Measurements from ENCODE around the gene NPRL2.
A peak's percentile ranks its signal among the peaks of the same experiment; 100 is the strongest.

The NPRL2 gene

GRCh38 chr3:50342813-50343633, 7.6 kb downstream of the NPRL2 start:
- Histone ChIP-seq H3K27ac (ENCODE audit: low read depth, low read length) (no peak overlapping the region), H3K27me3 (ENCODE audit: control insufficient read depth in 1 of 2, insufficient read depth in 2 of 2, low read length in 2 of 2) (no peaks in the 10 kb centered on the region), H3K4me1 (ENCODE audit: insufficient read depth, low read length) (peaks cover 34% of the 10 kb centered on the region), H3K36me3 (ENCODE audit: insufficient read depth, low read length) (no peaks in the 10 kb centered on the region), H3K4me3 (ENCODE audit: low read depth in 1 of 2, low read length in 2 of 2) (no peak overlapping the region), H3K9ac (ENCODE audit: low read length) (no peak overlapping the region), H3K9me3 (ENCODE audit: low read length) (no peaks in the 10 kb centered on the region)

- Histone ChIP-seq H3K9ac (ENCODE audit: low read length) (no peak overlapping the region), H3K4me1 (ENCODE audit: insufficient read depth, low read length) (peaks cover 36% of the 10 kb centered on the region), H3K36me3 (ENCODE audit: insufficient read depth, low read length) (no peaks in the 10 kb centered on the region), H3K27ac (ENCODE audit: low read depth, low read length) (no peak overlapping the region), H3K4me3 (ENCODE audit: low read depth in 1 of 2, low read length in 2 of 2) (no peak overlapping the region), H3K9me3 (ENCODE audit: low read length) (no peaks in the 10 kb centered on the region), H3K27me3 (ENCODE audit: control insufficient read depth in 1 of 2, insufficient read depth in 2 of 2, low read length in 2 of 2) (no peaks in the 10 kb centered on the region)
Measured at GRCh38 chr3:50341996-50342650, 8.5 kb downstream of the NPRL2 start.

DNA sequence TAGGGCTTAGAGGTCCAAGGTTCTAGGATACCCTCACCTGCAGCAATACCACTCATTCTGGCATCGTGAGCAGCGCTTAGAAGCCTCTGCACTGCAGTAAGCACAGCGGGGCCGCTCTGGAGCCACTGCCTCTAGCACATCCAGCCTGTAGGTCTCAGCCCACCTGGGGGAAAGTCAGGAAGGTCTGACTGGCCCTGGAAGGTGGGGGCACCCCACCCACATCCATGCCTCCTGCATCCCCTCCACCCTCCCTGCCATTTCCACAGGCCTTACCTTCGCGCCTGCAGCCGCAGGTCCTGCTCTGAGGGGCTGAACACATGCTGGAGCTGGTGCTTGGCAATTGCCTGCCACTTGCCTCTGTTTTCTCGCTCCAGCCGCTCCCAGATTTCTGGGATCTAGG, 9.0 kb downstream of the NPRL2 start:
- no peak overlapping the region for H3K27ac ChIP-seq (ENCODE audit: low read depth, low read length)
- H3K9ac ChIP-seq (ENCODE audit: low read length): no peak overlapping the region
- H3K27me3 ChIP-seq (ENCODE audit: control insufficient read depth in 1 of 2, insufficient read depth in 2 of 2, low read length in 2 of 2): no peaks in the 10 kb centered on the region
- H3K4me1 ChIP-seq (ENCODE audit: insufficient read depth, low read length): peaks cover 37% of the 10 kb centered on the region
- H3K4me3 ChIP-seq (ENCODE audit: low read depth in 1 of 2, low read length in 2 of 2): peak overlapping the region in 1 of 2 donors; percentile 58
- no peaks in the 10 kb centered on the region for H3K9me3 ChIP-seq (ENCODE audit: low read length)
- no peaks in the 10 kb centered on the region for H3K36me3 ChIP-seq (ENCODE audit: insufficient read depth, low read length)

GRCh38 chr3:50340448-50341329, 9.9 kb downstream of the NPRL2 start, which contains the start of gene RASSF1:
Gene RASSF1 (minus strand): TSS chr3:50340836. CDS start chr3:50340805, 31 bp downstream.
- peak within 1 kb of the TSS; percentile 59 for H3K27ac ChIP-seq (ENCODE audit: low read depth, low read length)
- H3K27me3 ChIP-seq (ENCODE audit: control insufficient read depth in 1 of 2, insufficient read depth in 2 of 2, low read length in 2 of 2): no peaks in the 10 kb centered on the region
- H3K36me3 ChIP-seq (ENCODE audit: insufficient read depth, low read length): no peaks in the 10 kb centered on the region
- H3K9ac ChIP-seq (ENCODE audit: low read length): no peak within 1 kb of the TSS
- H3K4me3 ChIP-seq (ENCODE audit: low read depth in 1 of 2, low read length in 2 of 2): peak within 1 kb of the TSS; percentile 29 to 58
- peaks cover 43% of the 10 kb centered on the region for H3K4me1 ChIP-seq (ENCODE audit: insufficient read depth, low read length)
- no peaks in the 10 kb centered on the region for H3K9me3 ChIP-seq (ENCODE audit: low read length)

- H3K36me3 ChIP-seq (ENCODE audit: insufficient read depth, low read length): no peaks in the 10 kb centered on the region
- no peaks in the 10 kb centered on the region for H3K9me3 ChIP-seq (ENCODE audit: low read length)
- no peaks in the 10 kb centered on the region for H3K27me3 ChIP-seq (ENCODE audit: control insufficient read depth in 1 of 2, insufficient read depth in 2 of 2, low read length in 2 of 2)
- H3K9ac ChIP-seq (ENCODE audit: low read length): no peak overlapping the region
- peak overlapping the region; percentile 29 to 58 for H3K4me3 ChIP-seq (ENCODE audit: low read depth in 1 of 2, low read length in 2 of 2)
- peaks cover 39% of the 10 kb centered on the region for H3K4me1 ChIP-seq (ENCODE audit: insufficient read depth, low read length)
- peak overlapping the region; percentile 6 for H3K27ac ChIP-seq (ENCODE audit: low read depth, low read length)
Measured at GRCh38 chr3:50340147-50340447, 10.5 kb downstream of the NPRL2 start.

GRCh38 chr3:50339485-50340146, 11.0 kb downstream of the NPRL2 start:
- Histone ChIP-seq H3K36me3 (ENCODE audit: insufficient read depth, low read length) (no peaks in the 10 kb centered on the region), H3K27me3 (ENCODE audit: control insufficient read depth in 1 of 2, insufficient read depth in 2 of 2, low read length in 2 of 2) (no peaks in the 10 kb centered on the region), H3K9ac (ENCODE audit: low read length) (no peak overlapping the region), H3K4me3 (ENCODE audit: low read depth in 1 of 2, low read length in 2 of 2) (peak overlapping the region; percentile 29 to 58), H3K27ac (ENCODE audit: low read depth, low read length) (peak overlapping the region; percentile 6), H3K9me3 (ENCODE audit: low read length) (no peaks in the 10 kb centered on the region), H3K4me1 (ENCODE audit: insufficient read depth, low read length) (peaks cover 42% of the 10 kb centered on the region)

- Histone ChIP-seq H3K9ac (ENCODE audit: low read length) (no peak overlapping the region), H3K4me1 (ENCODE audit: insufficient read depth, low read length) (peaks cover 48% of the 10 kb centered on the region), H3K9me3 (ENCODE audit: low read length) (no peaks in the 10 kb centered on the region), H3K27ac (ENCODE audit: low read depth, low read length) (peak overlapping the region; percentile 91), H3K27me3 (ENCODE audit: control insufficient read depth in 1 of 2, insufficient read depth in 2 of 2, low read length in 2 of 2) (no peaks in the 10 kb centered on the region), H3K36me3 (ENCODE audit: insufficient read depth, low read length) (peaks cover 6% of the 10 kb centered on the region), H3K4me3 (ENCODE audit: low read depth in 1 of 2, low read length in 2 of 2) (peak overlapping the region in 1 of 2 donors; percentile 4)
Measured at GRCh38 chr3:50338965-50339364, 11.6 kb downstream of the NPRL2 start.

- Histone ChIP-seq H3K36me3 (ENCODE audit: insufficient read depth, low read length) (peaks cover 10% of the 10 kb centered on the region), H3K9me3 (ENCODE audit: low read length) (no peaks in the 10 kb centered on the region), H3K27ac (ENCODE audit: low read depth, low read length) (peak overlapping the region; percentile 91), H3K4me3 (ENCODE audit: low read depth in 1 of 2, low read length in 2 of 2) (peak overlapping the region; percentile 76 to 81), H3K27me3 (ENCODE audit: control insufficient read depth in 1 of 2, insufficient read depth in 2 of 2, low read length in 2 of 2) (no peaks in the 10 kb centered on the region), H3K4me1 (ENCODE audit: insufficient read depth, low read length) (peaks cover 50% of the 10 kb centered on the region), H3K9ac (ENCODE audit: low read length) (peak overlapping the region; percentile 78)
Measured at GRCh38 chr3:50337175-50337861, 13.3 kb downstream of the NPRL2 start.

DNA sequence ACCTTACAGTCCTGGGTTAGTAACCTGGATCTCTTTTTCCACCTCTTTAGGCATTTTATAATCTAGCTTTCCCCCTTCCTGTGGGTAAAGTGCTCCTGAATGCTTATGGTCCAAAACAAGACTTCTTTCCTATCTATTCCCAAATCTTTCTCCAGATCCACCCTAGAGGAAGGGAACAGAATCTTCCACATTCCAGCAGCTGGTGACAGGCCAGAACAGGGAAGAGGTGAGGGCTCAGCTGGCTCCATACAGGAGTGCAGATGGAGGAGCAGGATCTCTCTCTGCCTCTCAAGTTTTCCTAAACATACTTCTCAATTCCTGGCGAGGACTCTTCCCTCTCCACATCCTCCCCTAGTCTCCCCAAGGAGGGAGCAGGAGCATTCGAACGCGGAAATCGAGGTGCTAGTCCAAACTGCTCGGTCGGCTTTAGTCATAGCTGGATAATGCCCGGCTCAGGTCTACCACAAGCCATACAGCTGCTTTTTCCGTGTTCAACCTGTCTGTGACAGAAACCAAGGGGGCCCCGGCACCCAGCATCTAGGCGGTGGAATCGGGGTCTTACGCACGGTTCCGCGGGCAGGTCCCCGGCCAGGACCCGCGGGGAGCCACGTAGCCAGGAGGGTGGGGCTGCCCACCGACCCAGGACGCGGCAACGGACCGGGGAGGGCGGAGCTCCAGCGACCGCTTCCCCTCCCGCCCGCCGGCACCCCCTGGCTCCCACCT, 14.0 kb downstream of the NPRL2 start:
- H3K4me1 ChIP-seq (ENCODE audit: insufficient read depth, low read length): peaks cover 49% of the 10 kb centered on the region
- peak overlapping the region; percentile 91 for H3K27ac ChIP-seq (ENCODE audit: low read depth, low read length)
- peak overlapping the region; percentile 76 to 81 for H3K4me3 ChIP-seq (ENCODE audit: low read depth in 1 of 2, low read length in 2 of 2)
- peaks cover 17% of the 10 kb centered on the region for H3K36me3 ChIP-seq (ENCODE audit: insufficient read depth, low read length)
- H3K9me3 ChIP-seq (ENCODE audit: low read length): no peaks in the 10 kb centered on the region
- peak overlapping the region; percentile 74 for H3K9ac ChIP-seq (ENCODE audit: low read length)
- H3K27me3 ChIP-seq (ENCODE audit: control insufficient read depth in 1 of 2, insufficient read depth in 2 of 2, low read length in 2 of 2): no peaks in the 10 kb centered on the region
